Adrenal gland (tissue), 12 donors: Measurements from ENCODE around the gene DYSF. TPM values are rescaled to one million over a fixed set of nuclear protein-coding genes. Genes with fewer than 3 reads are reported as not detected.
A peak's percentile ranks its signal among the peaks of the same experiment; 100 is the strongest.

Experiments
- DNase-seq, 7 donors: peaks; one replicate each; pipeline ENCODE4 v3.0.0-alpha.2; 2019 to 2020
- H3K27ac ChIP-seq, 5 donors: fragments of 200-600 bp; sonication (generic) in 4 of 5; 1 replicate in 3 of 5; 2 replicates in 2 of 5; pipeline versions ENCODE4 v1.5.1 to v1.8.0; 2016 to 2020; ENCODE audit warnings: mild to moderate bottlenecking in 1 of 5
- H3K27me3 ChIP-seq: fragments of 200-600 bp; 2 replicates; pipeline ENCODE4 v1.8.0; 2021
- H3K36me3 ChIP-seq, 2 donors: fragments of 200-600 bp; replicated peaks in 1 of 2; 1 replicate in 1 of 2; 2 replicates in 1 of 2; pipeline versions ENCODE4 v1.5.1 to v1.8.0; 2018 to 2022
- H3K4me1 ChIP-seq, 2 donors: fragments of 200-600 bp; replicated peaks in 1 of 2; 1 replicate in 1 of 2; 2 replicates in 1 of 2; pipeline versions ENCODE4 v1.5.1 to v1.8.0; 2018 to 2021
- H3K4me3 ChIP-seq, 4 donors: fragments of 200-600 bp; sonication (generic) in 3 of 4; one replicate each; pipeline ENCODE4 v1.5.1; 2016 to 2018
- H3K9me3 ChIP-seq, 3 donors: fragments of 200-600 bp; sonication (generic) in 1 of 3; replicated peaks in 1 of 3; 1 replicate in 2 of 3; 2 replicates in 1 of 3; pipeline versions ENCODE4 v1.5.1 to v1.8.0; 2016 to 2021
- CTCF ChIP-seq, 6 experiments: fragments of 450-650 bp in 4 of 6; fragments of 200-600 bp in 2 of 6; sonication (generic) in 1 of 6; IDR thresholded peaks; 1 replicate in 5 of 6; 2 replicates in 1 of 6; pipeline versions ENCODE4 v1.5.1 to v1.8.0; 2016 to 2021; ENCODE audit warnings: antibody characterized with exemption in 6 of 6, mild to moderate bottlenecking in 2 of 6, moderate library complexity in 1 of 6
- POLR2A ChIP-seq, 2 donors: fragments of 450-650 bp; IDR thresholded peaks; one replicate each; pipeline ENCODE4 v1.6.1; 2017; ENCODE audit warnings: antibody characterized with exemption in 2 of 2, mild to moderate bottlenecking in 2 of 2, moderate library complexity in 1 of 2
- WGBS, 4 donors: extraction: QIAGEN DNeasy Blood & Tissue Kit in 2 of 4; methylation state at CpG; one replicate each; pipeline versions ENCODE4 v1.1.5 to v1.1.7; 2013 to 2017; 5-methylcytosine and 5-hydroxymethylcytosine counted together
- intact Hi-C, 2 donors: fragments of 100-400 bp; cut with DNase I; formaldehyde crosslinking; loops; one replicate each; pipeline versions ENCODE4 v1.14.1 to v1.15.0; 2022 to 2023
- polyA plus RNA-seq, 3 donors: library from polyadenylated mRNA; stranded (reverse); fragments of 200-250 nt in 2 of 3; fragments of 350-450 nt in 1 of 3; fragmentation: Illumina TruSeq in 1 of 3; extraction: RNeasy Lipid Tissue Mini Kit (QIAGEN cat#74804) in 1 of 3; gene quantifications; one replicate each; pipeline ENCODE4 v1.2.3, GENCODE V29; 2013 to 2014
- total RNA-seq, 9 donors: library from RNA; depleted of rRNA in 4 of 9; stranded (reverse); fragments of >200 nt in 4 of 9; fragments of 120-200 nt in 1 of 9; fragmentation: NEBNext Ultra II Directional in 1 of 9; extraction: Animal tissue kit (Norgen Biotek cat#: 25700) in 1 of 9; gene quantifications; one replicate each; pipeline versions ENCODE4 v1.1.0 to v1.2.4, GENCODE V29; 2013 to 2023
- donor health status: healthy with polysubstance abuse.
- donor health status: Bipolar disorder and iron deficiency.
- donor health status: DM: yes; HTN: yes; CAD: no.
- donor health status: DM: no; HTN: no; CAD: no.
- donor health status: DM: no; HTN: no; CAD: no.
- donor health status: DM: yes; HTN: yes; CAD: no.

Gene DYSF
- total and polyA plus RNA-seq, 12 donors = 3.2 to 22.4 (median 15.3) TPM

GRCh38 chr2:71664161-71664560, 210.8 kb downstream of the DYSF start:
- Histone ChIP-seq H3K36me3 (peaks cover 0 to 4% of the 10 kb centered on the region in 2 donors), H3K27me3 (no peaks in the 10 kb centered on the region), H3K4me3 (no peak overlapping the region), H3K27ac (no peak overlapping the region), H3K9me3 (no peaks in the 10 kb centered on the region), H3K4me1 (no peaks in the 10 kb centered on the region)
- 50 to 77% (median 73%) methylated on average over 2 to 11 of the region's 11 CpGs for WGBS, 4 donors
- no peak for DNase-seq
- TF ChIP-seq CTCF (IDR thresholded peaks at IDR 0.05) = no peak
- no peak for TF ChIP-seq POLR2A (IDR thresholded peaks at IDR 0.05)
- intact Hi-C loops = no loop called here

GRCh38 chr2:71665168-71666093, 212.1 kb downstream of the DYSF start:
- TF ChIP-seq POLR2A (IDR thresholded peaks at IDR 0.05) = no peak
- TF ChIP-seq CTCF (IDR thresholded peaks at IDR 0.05) = no peak
- 90 to 98% (median 93%) methylated on average over 9 to 11 of the region's 11 CpGs for WGBS, 4 donors
- Histone ChIP-seq H3K9me3 (no peaks in the 10 kb centered on the region), H3K36me3 (no peaks in the 10 kb centered on the region), H3K4me3 (no peak overlapping the region), H3K4me1 (no peaks in the 10 kb centered on the region), H3K27ac (no peak overlapping the region), H3K27me3 (no peaks in the 10 kb centered on the region)
- DNase-seq = peak in 1 of 7 donors; percentile 13
- intact Hi-C loops = no loop called here

GRCh38 chr2:71666094-71666474, 212.7 kb downstream of the DYSF start:
- DNase-seq = no peak
- no peaks in the 10 kb centered on the region for H3K9me3 ChIP-seq
- no peaks in the 10 kb centered on the region for H3K36me3 ChIP-seq
- H3K4me1 ChIP-seq = no peaks in the 10 kb centered on the region
- H3K27ac ChIP-seq = no peak overlapping the region
- TF ChIP-seq POLR2A (IDR thresholded peaks at IDR 0.05) = no peak
- no peak for TF ChIP-seq CTCF (IDR thresholded peaks at IDR 0.05)
- WGBS, 4 donors = 88 to 97% (median 91%) methylated on average over 5 of the region's 5 CpGs
- no peaks in the 10 kb centered on the region for H3K27me3 ChIP-seq
- H3K4me3 ChIP-seq = no peak overlapping the region
- intact Hi-C loops = no loop called here

GRCh38 chr2:71667256-71668182, 214.2 kb downstream of the DYSF start:
- no peak overlapping the region for H3K27ac ChIP-seq
- no peak overlapping the region for H3K4me3 ChIP-seq
- no peaks in the 10 kb centered on the region for H3K9me3 ChIP-seq
- TF ChIP-seq POLR2A (IDR thresholded peaks at IDR 0.05) (no peak), CTCF (IDR thresholded peaks at IDR 0.05) (no peak)
- no peaks in the 10 kb centered on the region for H3K27me3 ChIP-seq
- H3K4me1 ChIP-seq = no peaks in the 10 kb centered on the region
- H3K36me3 ChIP-seq = no peaks in the 10 kb centered on the region
- intact Hi-C loops = no loop called here
- DNase-seq = peak in 1 of 7 donors; percentile 23
- WGBS, 4 donors = 78 to 90% (median 85%) methylated on average over 12 to 15 of the region's 15 CpGs
